ENCODE data around the gene SLC7A7. TPM values are rescaled to one million over a fixed set of nuclear protein-coding genes. Genes with fewer than 3 reads are reported as not detected.
"Not testable (repeated sequence)": the region's sequence is repeated elsewhere in the genome, so short reads cannot be mapped to it uniquely, and the experiment has no call there.

SLC7A7 gene
- total and polyA plus RNA-seq, 9 of the 15 experiments (the other 6 are each of a cell fraction or from before 2014, with no cell fraction given) = 0.07 to 0.68 (median 0.41) TPM

- Histone ChIP-seq H4K20me1 (replicated peaks; ENCODE audit: control insufficient read depth, insufficient read depth, low read length) (no peaks in the 10 kb centered on the region), H2AFZ (ENCODE audit: low read depth, low read length) (no peak overlapping the region), H3K9ac (ENCODE audit: insufficient read depth in 1 of 2, low read depth in 2 of 2, low read length in 2 of 2) (no peak overlapping the region), H3K9me3 (replicated peaks; ENCODE audit: control insufficient read depth, insufficient read depth, low read depth, low read length) (no peaks in the 10 kb centered on the region; the same call in 1 of the 2 replicates), H3K9me1 (ENCODE audit: control insufficient read depth, insufficient read depth, low read length) (no peaks in the 10 kb centered on the region), H3K36me3 (ENCODE audit: control insufficient read depth, insufficient read depth, low read length) (no peaks in the 10 kb centered on the region), H3K4me2 (ENCODE audit: insufficient read depth, low read length) (no peak overlapping the region), H3K4me1 (replicated peaks in 1 of 2; ENCODE audit: control insufficient read depth in 2 of 2, insufficient read depth in 2 of 2, low read length in 2 of 2) (peaks cover 0 to 14% of the 10 kb centered on the region in 2 experiments; a peak in 3 of 5 replicates), H3K27me3 (ENCODE audit: control insufficient read depth in 2 of 2, insufficient read depth in 2 of 2, low read length in 2 of 2) (no peaks in the 10 kb centered on the region), H3K79me2 (ENCODE audit: control insufficient read depth, insufficient read depth, low read length) (no peaks in the 10 kb centered on the region), H3K27ac (ENCODE audit: extremely low read depth, low read depth, low read length) (no peak overlapping the region), H3K4me3 (no peak overlapping the region)
- in situ Hi-C loops (cut with MboI) (loop anchor here (5.0 kb wide), 1 partner anchor 78 kb away; no protein-coding TSS in a partner anchor), intact Hi-C loops (cut with micrococcal nuclease) (no loop called here)
- 62% methylated on average over 8 of the region's 8 CpGs for WGBS (ENCODE audit: insufficient coverage, low coverage, missing lambda C conversion rate)
- POLR2A ChIA-PET = interaction anchor here (0.7 to 0.9 kb wide), 3 partner anchors 18 to 89 kb away, joined by 3 to 5 read pairs (median 3); partner anchors contain the start of gene OXA1L
- no peak for DNase-seq (ENCODE audit: extremely low read depth in 1 of 4, low spot score in 3 of 4)
- TF ChIP-seq C11orf30 (IDR thresholded peaks at IDR 0.05; ENCODE audit: low read depth) = 0 out of 2 replicates have a peak, but pooled peaks have one; percentile 15
- no peak for TF ChIP-seq MNT (conservative IDR thresholded peaks at IDR 0.05)
- no peak for ATAC-seq
- CTCF ChIA-PET (ENCODE audit: low intra/inter-chr PET ratio) = interaction anchor here (1.3 to 4.3 kb wide), 3 partner anchors 31 to 297 kb away, joined by 3 to 53 read pairs (median 44); no protein-coding TSS in a partner anchor
- no TSS peak for BruUV-seq (replicated peaks)
- FAIRE-seq = no peak
These were observed 39.9 kb upstream of the SLC7A7 start for GRCh38 chr14:22854963-22855724.

DNA sequence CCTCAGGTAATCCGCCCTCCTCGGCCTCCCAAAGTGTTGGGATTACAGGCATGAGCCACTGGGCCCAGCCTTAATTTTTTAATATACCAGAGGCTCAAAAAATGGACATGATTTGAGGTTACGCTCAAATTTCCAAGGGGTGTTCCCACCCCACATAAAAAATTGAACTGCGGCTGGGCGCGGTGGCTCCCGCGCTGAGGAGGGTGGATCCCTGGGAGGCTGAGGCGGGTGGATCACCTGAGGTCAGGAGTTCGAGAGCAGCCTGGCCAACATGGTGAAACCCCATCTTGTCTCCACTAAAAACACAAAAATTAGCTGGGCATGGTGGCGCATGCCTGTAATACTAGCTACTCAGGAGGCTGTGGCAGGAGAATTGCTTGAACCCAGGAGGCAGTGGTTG, 39.1 kb upstream of the SLC7A7 start:
- H4K20me1 ChIP-seq (replicated peaks; ENCODE audit: control insufficient read depth, insufficient read depth, low read length); H2AFZ ChIP-seq (ENCODE audit: low read depth, low read length); FAIRE-seq; H3K9me3 ChIP-seq (replicated peaks; ENCODE audit: control insufficient read depth, insufficient read depth, low read depth, low read length); H3K4me3 ChIP-seq; H3K27ac ChIP-seq (ENCODE audit: extremely low read depth, low read depth, low read length); POLR2A ChIA-PET; H3K4me2 ChIP-seq (ENCODE audit: insufficient read depth, low read length); H3K27me3 ChIP-seq (ENCODE audit: control insufficient read depth in 2 of 2, insufficient read depth in 2 of 2, low read length in 2 of 2); in situ Hi-C loops (cut with MboI); intact Hi-C loops (cut with micrococcal nuclease); ATAC-seq; BruUV-seq (replicated peaks); H3K9ac ChIP-seq (ENCODE audit: insufficient read depth in 1 of 2, low read depth in 2 of 2, low read length in 2 of 2); H3K9me1 ChIP-seq (ENCODE audit: control insufficient read depth, insufficient read depth, low read length); H3K79me2 ChIP-seq (ENCODE audit: control insufficient read depth, insufficient read depth, low read length); H3K36me3 ChIP-seq (ENCODE audit: control insufficient read depth, insufficient read depth, low read length); DNase-seq (ENCODE audit: extremely low read depth in 1 of 4, low spot score in 3 of 4): not testable (repeated sequence)
- peaks cover 0 to 17% of the 10 kb centered on the region in 2 experiments; a peak in 3 of 5 replicates for H3K4me1 ChIP-seq (replicated peaks in 1 of 2; ENCODE audit: control insufficient read depth in 2 of 2, insufficient read depth in 2 of 2, low read length in 2 of 2)
- CTCF ChIA-PET (ENCODE audit: low intra/inter-chr PET ratio) = interaction anchor here (1.3 to 4.3 kb wide), 9 partner anchors 30 to 473 kb away, joined by 3 to 68 read pairs (median 10); no protein-coding TSS in a partner anchor
- WGBS (ENCODE audit: insufficient coverage, low coverage, missing lambda C conversion rate) = 71% methylated on average over 11 of the region's 11 CpGs
